Measurements from ENCODE around the gene BEST2. TPM values are rescaled to one million over a fixed set of nuclear protein-coding genes. Genes with fewer than 3 reads are reported as not detected.

Gene BEST2
- total RNA-seq, 2 experiments from 2014 or later = not detected

GRCh38 chr19:12802267-12803106 is 50.9 kb downstream of the BEST2 start:
- Mint-ChIP-seq H3K27ac (no peak overlapping the region), H3K27me3 (no peaks in the 10 kb centered on the region), H3K4me3 (peak overlapping the region; percentile 81), H3K9me3 (ENCODE audit: low read depth) (no peaks in the 10 kb centered on the region), H3K4me1 (peaks cover 35% of the 10 kb centered on the region), H3K36me3 (peaks cover 5% of the 10 kb centered on the region)
- DNase-seq (no peak), ATAC-seq (no peak)
- CTCF ChIA-PET = interaction anchor here (0.9 to 18.0 kb wide), 6 partner anchors 14 to 95 kb away, joined by 3 to 1017 read pairs (median 3); partner anchors contain the start of gene HOOK2

GRCh38 chr19:12804051-12804450 is 52.5 kb downstream of the BEST2 start:
- CTCF ChIA-PET = interaction anchor here (0.5 to 18.0 kb wide), 4 partner anchors 9 to 193 kb away, joined by 3 to 1017 read pairs (median 4); partner anchors contain the start of genes HOOK2, ZNF490 and ZNF791
- Mint-ChIP-seq H3K27ac (no peak overlapping the region), H3K4me1 (peaks cover 38% of the 10 kb centered on the region), H3K36me3 (peaks cover 8% of the 10 kb centered on the region), H3K9me3 (ENCODE audit: low read depth) (no peaks in the 10 kb centered on the region), H3K4me3 (no peak overlapping the region), H3K27me3 (no peaks in the 10 kb centered on the region)
- ATAC-seq = no peak
- no peak for DNase-seq

DNA sequence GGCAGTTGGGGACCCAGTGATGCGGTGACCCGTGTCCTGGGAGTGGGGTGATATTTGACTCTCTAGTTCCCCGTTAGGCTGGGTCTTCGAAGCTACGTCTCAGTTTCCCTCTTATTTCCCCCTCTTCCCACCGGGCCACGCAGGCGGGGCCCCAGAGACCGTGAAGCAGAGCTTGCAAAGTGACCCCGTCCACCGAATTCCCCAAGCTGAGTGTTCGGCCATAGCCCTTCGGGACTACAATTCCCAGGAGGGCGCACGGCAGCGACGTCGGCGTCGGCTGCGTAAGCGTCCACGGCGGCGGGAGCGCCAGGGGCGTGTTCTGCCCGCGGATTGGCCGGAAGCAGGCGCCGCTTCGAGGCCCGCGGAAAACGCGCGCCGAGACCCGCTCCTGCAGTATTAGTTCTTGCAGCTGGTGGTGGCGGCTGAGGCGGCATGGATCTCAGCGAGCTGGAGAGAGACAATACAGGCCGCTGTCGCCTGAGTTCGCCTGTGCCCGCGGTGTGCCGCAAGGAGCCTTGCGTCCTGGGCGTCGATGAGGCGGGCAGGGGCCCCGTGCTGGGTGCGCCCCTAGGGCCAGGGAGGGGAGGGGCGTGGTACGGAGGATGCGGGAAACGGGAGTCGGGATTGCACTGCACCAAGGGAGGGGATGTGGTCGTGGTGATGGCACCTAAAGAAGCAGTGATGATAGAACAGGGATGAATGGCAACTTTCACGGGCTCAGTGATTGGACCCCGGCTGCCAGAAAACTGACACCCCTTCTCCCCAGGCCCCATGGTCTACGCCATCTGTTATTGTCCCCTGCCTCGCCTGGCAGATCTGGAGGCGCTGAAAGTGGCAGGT is 54.9 kb downstream of the BEST2 start, which contains the start of gene RNASEH2A:
RNASEH2A (plus strand) TSS at position 343 of the 840 bp plus-strand sequence; CDS start at position 433, 90 bp downstream.
- CTCF ChIA-PET = interaction anchor here (0.9 to 18.0 kb wide), 7 partner anchors 10 to 159 kb away, joined by 3 to 1017 read pairs (median 4); partner anchors contain the start of genes HOOK2, RTBDN and TRIR
- Mint-ChIP-seq H3K27ac (peak within 1 kb of the TSS; percentile 82), H3K4me1 (peaks cover 26% of the 10 kb centered on the region), H3K4me3 (peak within 1 kb of the TSS; percentile 89), H3K9me3 (ENCODE audit: low read depth) (no peaks in the 10 kb centered on the region), H3K27me3 (no peaks in the 10 kb centered on the region), H3K36me3 (peaks cover 12% of the 10 kb centered on the region)
- peak; percentile 89 for ATAC-seq
- peak; percentile 93 for DNase-seq

Small RNA genes within 50 kb of the gene (microRNA-seq; reads per million reads assigned to microRNA genes)
- not detected for gene MIR5684

Other genes with a start within 250 kb of the BEST2 start
- gene ZNF564, start 200.3 kb upstream of the BEST2 start, total RNA-seq = 10 to 100 TPM in 1 of 2 experiments, 1 to 10 TPM in 1; 9.6 to 10.6 TPM
- 10 to 100 TPM; 14.0 to 14.7 TPM for gene ZNF490, start 141.0 kb upstream of the BEST2 start, total RNA-seq
- gene ZNF791, start 140.9 kb upstream of the BEST2 start, total RNA-seq = 10 to 100 TPM; 30.0 to 41.5 TPM
- 100 to 1,000 TPM; 102 to 118 TPM for gene MAN2B1, start 85.0 kb upstream of the BEST2 start, total RNA-seq
- 10 to 100 TPM; 21.4 to 22.0 TPM for gene WDR83, start 85.0 kb upstream of the BEST2 start, total RNA-seq
- 100 to 1,000 TPM; 106 to 111 TPM for gene DHPS, start 69.9 kb upstream of the BEST2 start, total RNA-seq
- gene GNG14, start 63.8 kb upstream of the BEST2 start, total RNA-seq = not detected
- gene FBXW9, start 55.2 kb upstream of the BEST2 start, total RNA-seq = 1 to 10 TPM; 5.2 to 6.3 TPM
- gene TNPO2, start 27.9 kb upstream of the BEST2 start, total RNA-seq = 100 to 1,000 TPM; 101 to 104 TPM
- 100 to 1,000 TPM; 195 to 239 TPM for gene TRIR, start 17.1 kb upstream of the BEST2 start, total RNA-seq
- 10 to 100 TPM; 68.6 to 84.1 TPM for gene GET3, start 14.3 kb upstream of the BEST2 start, total RNA-seq
- gene HOOK2, start 23.8 kb downstream of the BEST2 start, total RNA-seq = 10 to 100 TPM; 16.6 to 18.2 TPM
- gene JUNB, start 39.7 kb downstream of the BEST2 start, total RNA-seq = 100 to 1,000 TPM; 142 to 191 TPM
- 100 to 1,000 TPM; 168 to 218 TPM for gene PRDX2, start 50.0 kb downstream of the BEST2 start, total RNA-seq
- gene THSD8, start 50.3 kb downstream of the BEST2 start, total RNA-seq = 10 to 100 TPM; 27.9 to 29.8 TPM
- 10 to 100 TPM; 53.4 to 58.8 TPM for gene RNASEH2A, start 54.8 kb downstream of the BEST2 start, total RNA-seq
- not detected for gene RTBDN, start 82.8 kb downstream of the BEST2 start, total RNA-seq
- 1 to 10 TPM in 1 of 2 experiments, under 1 TPM in 1; 0.67 to 2.5 TPM for gene MAST1, start 86.7 kb downstream of the BEST2 start, total RNA-seq
- 10 to 100 TPM; 32.5 to 34.1 TPM for gene DNASE2, start 129.7 kb downstream of the BEST2 start, total RNA-seq
- gene KLF1, start 135.4 kb downstream of the BEST2 start, total RNA-seq = under 1 TPM; 0.29 to 0.45 TPM
- gene GCDH, start 139.4 kb downstream of the BEST2 start, total RNA-seq = 10 to 100 TPM; 38.7 to 46.1 TPM
- gene SYCE2, start 167.5 kb downstream of the BEST2 start, total RNA-seq = 1 to 10 TPM; 2.2 to 2.5 TPM
- 100 to 1,000 TPM in 1 of 2 experiments, 10 to 100 TPM in 1; 96.6 to 131 TPM for gene FARSA, start 181.9 kb downstream of the BEST2 start, total RNA-seq
- 100 to 1,000 TPM; 745 to 898 TPM for gene CALR, start 186.8 kb downstream of the BEST2 start, total RNA-seq
- 100 to 1,000 TPM; 164 to 168 TPM for gene RAD23A, start 194.1 kb downstream of the BEST2 start, total RNA-seq
- gene GADD45GIP1, start 205.4 kb downstream of the BEST2 start, total RNA-seq = 10 to 100 TPM; 23.9 to 24.9 TPM
- gene DAND5, start 217.8 kb downstream of the BEST2 start, total RNA-seq = under 1 TPM; 0.21 to 0.26 TPM
- under 1 TPM; 0.21 to 0.32 TPM for gene NFIX, start 243.7 kb downstream of the BEST2 start, total RNA-seq

All from activated CD8-positive, alpha-beta memory T cell treated with anti-CD3 and anti-CD28 coated beads, Interleukin-2, amount 10 ng/mL, durations not matched to agents 7 days and 5 days (primary cell).